Uterus (tissue), 2 donors: ENCODE results near the gene DNPEP.

ENCODE experiments used
- POLR2A ChIP-seq, 2 donors: fragments of 450-650 bp; IDR thresholded peaks; one replicate each; pipeline ENCODE4 v1.6.1; 2016; ENCODE audit warnings: antibody characterized with exemption in 2 of 2, mild to moderate bottlenecking in 1 of 2, moderate library complexity in 1 of 2
- TF ChIP-seq, protein P1 (sequence below), 4 experiments: fragments of 200-600 bp in 2 of 4; fragments of 450-650 bp in 2 of 4; sonication (generic) in 2 of 4; IDR thresholded peaks; one replicate each; pipeline ENCODE4 v1.5.1; 2016 to 2019; ENCODE audit warnings: antibody characterized with exemption in 4 of 4, mild to moderate bottlenecking in 2 of 4, moderate library complexity in 1 of 4

DNA sequence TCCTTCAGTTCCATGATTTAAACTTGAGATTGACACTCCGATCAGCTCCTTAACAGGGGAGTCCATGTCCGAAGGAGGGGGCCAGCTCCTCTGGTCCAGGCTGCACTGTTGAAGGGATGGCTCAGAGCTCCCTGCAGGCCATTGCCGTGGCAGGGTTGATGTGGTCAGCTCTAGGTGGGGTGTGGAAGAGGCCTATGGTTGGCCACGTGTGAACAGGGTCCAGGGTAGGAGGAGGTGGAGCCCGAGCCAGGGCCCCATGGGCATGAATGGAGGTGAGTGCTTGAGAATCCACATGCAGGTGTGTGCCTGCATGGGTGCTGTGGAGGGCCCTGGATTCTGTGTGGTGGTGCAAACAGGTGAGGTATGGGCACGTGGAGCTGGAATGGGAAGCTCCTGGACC lies 48.0 kb upstream of the DNPEP start:
- TF ChIP-seq, protein P1, sequence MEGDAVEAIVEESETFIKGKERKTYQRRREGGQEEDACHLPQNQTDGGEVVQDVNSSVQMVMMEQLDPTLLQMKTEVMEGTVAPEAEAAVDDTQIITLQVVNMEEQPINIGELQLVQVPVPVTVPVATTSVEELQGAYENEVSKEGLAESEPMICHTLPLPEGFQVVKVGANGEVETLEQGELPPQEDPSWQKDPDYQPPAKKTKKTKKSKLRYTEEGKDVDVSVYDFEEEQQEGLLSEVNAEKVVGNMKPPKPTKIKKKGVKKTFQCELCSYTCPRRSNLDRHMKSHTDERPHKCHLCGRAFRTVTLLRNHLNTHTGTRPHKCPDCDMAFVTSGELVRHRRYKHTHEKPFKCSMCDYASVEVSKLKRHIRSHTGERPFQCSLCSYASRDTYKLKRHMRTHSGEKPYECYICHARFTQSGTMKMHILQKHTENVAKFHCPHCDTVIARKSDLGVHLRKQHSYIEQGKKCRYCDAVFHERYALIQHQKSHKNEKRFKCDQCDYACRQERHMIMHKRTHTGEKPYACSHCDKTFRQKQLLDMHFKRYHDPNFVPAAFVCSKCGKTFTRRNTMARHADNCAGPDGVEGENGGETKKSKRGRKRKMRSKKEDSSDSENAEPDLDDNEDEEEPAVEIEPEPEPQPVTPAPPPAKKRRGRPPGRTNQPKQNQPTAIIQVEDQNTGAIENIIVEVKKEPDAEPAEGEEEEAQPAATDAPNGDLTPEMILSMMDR (IDR thresholded peaks at IDR 0.05) = no peak
- TF ChIP-seq POLR2A (IDR thresholded peaks at IDR 0.05) = no peak
